ENCODE data around the gene ENTHD1. TPM values are rescaled to one million over a fixed set of nuclear protein-coding genes. Genes with fewer than 3 reads are reported as not detected.
A peak's percentile ranks its signal among the peaks of the same experiment; 100 is the strongest.

Gene ENTHD1
- total and polyA plus RNA-seq, 9 of the 15 experiments (the other 6 are each of a cell fraction or from before 2014, with no cell fraction given), result 0.13 to 0.98 (median 0.35) TPM

DNA sequence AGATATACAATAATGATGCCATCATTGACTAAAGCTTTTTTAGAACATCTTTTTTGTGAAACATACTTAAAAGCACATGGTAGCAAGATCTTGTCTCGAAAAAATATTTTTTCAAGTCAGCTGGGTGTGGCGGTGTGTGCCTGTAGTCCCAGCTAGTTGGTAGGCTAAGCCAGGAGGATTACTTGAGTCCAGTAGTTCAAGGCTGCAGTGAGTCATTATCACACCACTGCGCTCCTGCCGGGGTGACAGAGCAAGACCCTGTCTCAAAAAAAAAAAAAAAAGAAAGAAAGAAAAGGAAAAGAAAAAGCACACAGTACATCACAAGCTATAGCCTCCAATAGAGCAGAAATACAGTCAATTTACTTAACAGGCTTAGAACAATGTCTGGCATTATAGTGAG, 37.0 kb downstream of the ENTHD1 start (continued):
- TF ChIP-seq, protein P1, sequence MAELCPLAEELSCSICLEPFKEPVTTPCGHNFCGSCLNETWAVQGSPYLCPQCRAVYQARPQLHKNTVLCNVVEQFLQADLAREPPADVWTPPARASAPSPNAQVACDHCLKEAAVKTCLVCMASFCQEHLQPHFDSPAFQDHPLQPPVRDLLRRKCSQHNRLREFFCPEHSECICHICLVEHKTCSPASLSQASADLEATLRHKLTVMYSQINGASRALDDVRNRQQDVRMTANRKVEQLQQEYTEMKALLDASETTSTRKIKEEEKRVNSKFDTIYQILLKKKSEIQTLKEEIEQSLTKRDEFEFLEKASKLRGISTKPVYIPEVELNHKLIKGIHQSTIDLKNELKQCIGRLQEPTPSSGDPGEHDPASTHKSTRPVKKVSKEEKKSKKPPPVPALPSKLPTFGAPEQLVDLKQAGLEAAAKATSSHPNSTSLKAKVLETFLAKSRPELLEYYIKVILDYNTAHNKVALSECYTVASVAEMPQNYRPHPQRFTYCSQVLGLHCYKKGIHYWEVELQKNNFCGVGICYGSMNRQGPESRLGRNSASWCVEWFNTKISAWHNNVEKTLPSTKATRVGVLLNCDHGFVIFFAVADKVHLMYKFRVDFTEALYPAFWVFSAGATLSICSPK (IDR thresholded peaks at IDR 0.05; ENCODE audit: borderline replicate concordance), result no peak
- TF ChIP-seq CBFA2T3 (IDR thresholded peaks at IDR 0.05) (0 out of 2 replicates have a peak, but pooled peaks have one; percentile 7), RBM25 (IDR thresholded peaks at IDR 0.05; ENCODE audit: low read depth, low read length, severe bottlenecking) (no peak), JUND (IDR thresholded peaks at IDR 0.05; ENCODE audit: borderline replicate concordance, low read depth, low read length) (peak; percentile 79), JUND (tag; IDR thresholded peaks at IDR 0.05; ENCODE audit: borderline replicate concordance, low read depth, low read length) (peak; percentile 57; the same call in 1 of the 3 replicates), DNMT1 (IDR thresholded peaks at IDR 0.05) (no peak), SMAD2 (IDR thresholded peaks at IDR 0.05; ENCODE audit: low read depth, low read length) (no peak), DPF2 (IDR thresholded peaks at IDR 0.05) (peak; percentile 82), ZNF316 (IDR thresholded peaks at IDR 0.05) (no peak), CHD2 (IDR thresholded peaks at IDR 0.05; ENCODE audit: low read depth, low read length) (no peak), PPARD (CRISPR knock-in tag; IDR thresholded peaks at IDR 0.05) (no peak), EP400 (IDR thresholded peaks at IDR 0.05) (peak; percentile 24; the same call in 1 of the 2 replicates), U2AF2 (optimal IDR thresholded peaks at IDR 0.05; ENCODE audit: low read depth, low read length) (no peak), FOXP1 (CRISPR knock-in tag; IDR thresholded peaks at IDR 0.05) (no peak), SMARCE1 (IDR thresholded peaks at IDR 0.05) (peak; percentile 71; the same call in 1 of the 2 replicates), KLF16 (IDR thresholded peaks at IDR 0.05) (no peak), HNRNPK (IDR thresholded peaks at IDR 0.05; ENCODE audit: low read depth, low read length, poor library complexity, severe bottlenecking) (no peak)
- TF ChIP-seq, protein P2, sequence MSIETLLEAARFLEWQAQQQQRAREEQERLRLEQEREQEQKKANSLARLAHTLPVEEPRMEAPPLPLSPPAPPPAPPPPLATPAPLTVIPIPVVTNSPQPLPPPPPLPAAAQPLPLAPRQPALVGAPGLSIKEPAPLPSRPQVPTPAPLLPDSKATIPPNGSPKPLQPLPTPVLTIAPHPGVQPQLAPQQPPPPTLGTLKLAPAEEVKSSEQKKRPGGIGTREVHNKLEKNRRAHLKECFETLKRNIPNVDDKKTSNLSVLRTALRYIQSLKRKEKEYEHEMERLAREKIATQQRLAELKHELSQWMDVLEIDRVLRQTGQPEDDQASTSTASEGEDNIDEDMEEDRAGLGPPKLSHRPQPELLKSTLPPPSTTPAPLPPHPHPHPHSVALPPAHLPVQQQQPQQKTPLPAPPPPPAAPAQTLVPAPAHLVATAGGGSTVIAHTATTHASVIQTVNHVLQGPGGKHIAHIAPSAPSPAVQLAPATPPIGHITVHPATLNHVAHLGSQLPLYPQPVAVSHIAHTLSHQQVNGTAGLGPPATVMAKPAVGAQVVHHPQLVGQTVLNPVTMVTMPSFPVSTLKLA (conservative IDR thresholded peaks at IDR 0.05), result peak in 1 of 2 experiments; percentile 41; a peak in 1 of 4 replicates
- TF ChIP-seq, protein P3, sequence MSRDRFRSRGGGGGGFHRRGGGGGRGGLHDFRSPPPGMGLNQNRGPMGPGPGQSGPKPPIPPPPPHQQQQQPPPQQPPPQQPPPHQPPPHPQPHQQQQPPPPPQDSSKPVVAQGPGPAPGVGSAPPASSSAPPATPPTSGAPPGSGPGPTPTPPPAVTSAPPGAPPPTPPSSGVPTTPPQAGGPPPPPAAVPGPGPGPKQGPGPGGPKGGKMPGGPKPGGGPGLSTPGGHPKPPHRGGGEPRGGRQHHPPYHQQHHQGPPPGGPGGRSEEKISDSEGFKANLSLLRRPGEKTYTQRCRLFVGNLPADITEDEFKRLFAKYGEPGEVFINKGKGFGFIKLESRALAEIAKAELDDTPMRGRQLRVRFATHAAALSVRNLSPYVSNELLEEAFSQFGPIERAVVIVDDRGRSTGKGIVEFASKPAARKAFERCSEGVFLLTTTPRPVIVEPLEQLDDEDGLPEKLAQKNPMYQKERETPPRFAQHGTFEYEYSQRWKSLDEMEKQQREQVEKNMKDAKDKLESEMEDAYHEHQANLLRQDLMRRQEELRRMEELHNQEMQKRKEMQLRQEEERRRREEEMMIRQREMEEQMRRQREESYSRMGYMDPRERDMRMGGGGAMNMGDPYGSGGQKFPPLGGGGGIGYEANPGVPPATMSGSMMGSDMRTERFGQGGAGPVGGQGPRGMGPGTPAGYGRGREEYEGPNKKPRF (IDR thresholded peaks at IDR 0.05; ENCODE audit: low read depth, low read length), result no peak
- TF ChIP-seq, protein P4, sequence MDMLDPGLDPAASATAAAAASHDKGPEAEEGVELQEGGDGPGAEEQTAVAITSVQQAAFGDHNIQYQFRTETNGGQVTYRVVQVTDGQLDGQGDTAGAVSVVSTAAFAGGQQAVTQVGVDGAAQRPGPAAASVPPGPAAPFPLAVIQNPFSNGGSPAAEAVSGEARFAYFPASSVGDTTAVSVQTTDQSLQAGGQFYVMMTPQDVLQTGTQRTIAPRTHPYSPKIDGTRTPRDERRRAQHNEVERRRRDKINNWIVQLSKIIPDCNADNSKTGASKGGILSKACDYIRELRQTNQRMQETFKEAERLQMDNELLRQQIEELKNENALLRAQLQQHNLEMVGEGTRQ (CRISPR knock-in tag; IDR thresholded peaks at IDR 0.05), result no peak
- TF ChIP-seq, protein P5, sequence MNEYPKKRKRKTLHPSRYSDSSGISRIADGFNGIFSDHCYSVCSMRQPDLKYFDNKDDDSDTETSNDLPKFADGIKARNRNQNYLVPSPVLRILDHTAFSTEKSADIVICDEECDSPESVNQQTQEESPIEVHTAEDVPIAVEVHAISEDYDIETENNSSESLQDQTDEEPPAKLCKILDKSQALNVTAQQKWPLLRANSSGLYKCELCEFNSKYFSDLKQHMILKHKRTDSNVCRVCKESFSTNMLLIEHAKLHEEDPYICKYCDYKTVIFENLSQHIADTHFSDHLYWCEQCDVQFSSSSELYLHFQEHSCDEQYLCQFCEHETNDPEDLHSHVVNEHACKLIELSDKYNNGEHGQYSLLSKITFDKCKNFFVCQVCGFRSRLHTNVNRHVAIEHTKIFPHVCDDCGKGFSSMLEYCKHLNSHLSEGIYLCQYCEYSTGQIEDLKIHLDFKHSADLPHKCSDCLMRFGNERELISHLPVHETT (CRISPR knock-in tag; conservative IDR thresholded peaks at IDR 0.05 in 1 of 2, IDR thresholded peaks at IDR 0.05 in 1 of 2), result no peak

All from K562 (cell line).